ENCODE data around the gene FILIP1L. TPM values are rescaled to one million over a fixed set of nuclear protein-coding genes. Genes with fewer than 3 reads are reported as not detected.

Gene FILIP1L
- total RNA-seq, 4 donors from 2014 or later = 4.4 to 17.7 (median 13.2) TPM

DNA sequence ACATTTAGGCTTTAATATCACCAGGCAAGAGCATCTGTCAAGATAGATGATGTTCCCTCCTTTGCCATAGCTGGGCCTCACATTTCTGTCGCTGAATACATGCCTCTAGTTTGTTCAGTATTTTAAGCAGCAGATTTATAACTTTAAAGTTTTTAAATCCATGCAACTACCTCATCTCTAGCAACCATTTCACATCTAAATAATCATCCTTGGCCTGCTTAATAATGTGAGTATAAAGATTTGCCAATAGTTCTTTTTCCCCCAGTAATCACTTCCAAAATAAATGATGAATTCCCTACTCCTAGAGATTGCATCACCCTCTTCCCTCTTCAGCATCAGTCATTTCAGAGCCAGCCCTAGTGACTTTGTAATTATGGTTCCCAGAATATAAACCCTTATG lies 36.2 kb upstream of the FILIP1L start:
- H3K27me3 ChIP-seq = no peaks in the 10 kb centered on the region
- DNase-seq = no peak
- 81 to 90% methylated on average over 1 of the region's 1 CpG for WGBS, 2 donors
- no peaks in the 10 kb centered on the region for H3K9me3 ChIP-seq
- peak overlapping the region in 1 of 3 donors; percentile 38 for H3K27ac ChIP-seq
- no peaks in the 10 kb centered on the region for H3K36me3 ChIP-seq
- TF ChIP-seq, protein P1, sequence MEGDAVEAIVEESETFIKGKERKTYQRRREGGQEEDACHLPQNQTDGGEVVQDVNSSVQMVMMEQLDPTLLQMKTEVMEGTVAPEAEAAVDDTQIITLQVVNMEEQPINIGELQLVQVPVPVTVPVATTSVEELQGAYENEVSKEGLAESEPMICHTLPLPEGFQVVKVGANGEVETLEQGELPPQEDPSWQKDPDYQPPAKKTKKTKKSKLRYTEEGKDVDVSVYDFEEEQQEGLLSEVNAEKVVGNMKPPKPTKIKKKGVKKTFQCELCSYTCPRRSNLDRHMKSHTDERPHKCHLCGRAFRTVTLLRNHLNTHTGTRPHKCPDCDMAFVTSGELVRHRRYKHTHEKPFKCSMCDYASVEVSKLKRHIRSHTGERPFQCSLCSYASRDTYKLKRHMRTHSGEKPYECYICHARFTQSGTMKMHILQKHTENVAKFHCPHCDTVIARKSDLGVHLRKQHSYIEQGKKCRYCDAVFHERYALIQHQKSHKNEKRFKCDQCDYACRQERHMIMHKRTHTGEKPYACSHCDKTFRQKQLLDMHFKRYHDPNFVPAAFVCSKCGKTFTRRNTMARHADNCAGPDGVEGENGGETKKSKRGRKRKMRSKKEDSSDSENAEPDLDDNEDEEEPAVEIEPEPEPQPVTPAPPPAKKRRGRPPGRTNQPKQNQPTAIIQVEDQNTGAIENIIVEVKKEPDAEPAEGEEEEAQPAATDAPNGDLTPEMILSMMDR (IDR thresholded peaks at IDR 0.05) = no peak
- TF ChIP-seq POLR2A (IDR thresholded peaks at IDR 0.05) = no peak
- H3K4me3 ChIP-seq (replicated peaks in 1 of 3) = no peak overlapping the region
- intact Hi-C loops (cut with DNase I) = no loop called here
- H3K4me1 ChIP-seq = peaks cover 0 to 8% of the 10 kb centered on the region in 2 donors

DNA sequence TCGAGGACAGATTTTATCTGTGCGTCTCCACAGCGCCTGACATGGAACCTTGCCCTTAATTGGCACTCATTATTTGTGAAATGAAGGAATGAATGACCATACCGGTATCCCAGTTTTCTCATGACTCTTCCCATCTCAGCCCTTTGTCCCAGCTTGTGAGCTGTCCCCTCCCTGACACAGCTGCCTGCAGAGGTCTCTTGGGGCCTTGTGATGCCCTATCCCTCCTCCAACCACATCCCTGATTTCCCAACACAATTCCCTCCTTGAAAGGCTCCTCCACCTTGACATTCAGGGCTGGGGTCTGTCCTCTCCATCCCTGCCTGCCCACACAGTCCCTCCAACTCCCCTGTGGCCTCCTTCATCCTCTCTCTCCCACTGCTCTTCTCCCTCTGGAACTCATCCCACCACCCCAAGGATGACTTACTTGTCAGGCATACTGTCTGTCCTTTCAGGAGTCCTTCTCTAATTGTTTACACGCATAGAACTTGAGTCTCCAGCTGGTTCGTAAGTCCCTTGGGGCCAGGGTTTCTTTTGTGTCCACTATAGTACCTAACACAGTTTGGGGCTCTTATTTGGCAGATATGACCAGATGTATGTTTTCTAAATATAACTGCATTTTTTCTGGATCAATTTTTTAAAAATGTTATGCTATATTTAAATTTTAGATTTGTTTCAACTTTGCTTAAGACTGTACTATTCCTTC lies 35.6 kb upstream of the FILIP1L start:
- H3K9me3 ChIP-seq = no peaks in the 10 kb centered on the region
- 91 to 92% methylated on average over 6 of the region's 6 CpGs for WGBS, 2 donors
- H3K4me3 ChIP-seq (replicated peaks in 1 of 3) = no peak overlapping the region
- H3K36me3 ChIP-seq = no peaks in the 10 kb centered on the region
- no peaks in the 10 kb centered on the region for H3K27me3 ChIP-seq
- no peak overlapping the region for H3K27ac ChIP-seq
- no peak for DNase-seq
- H3K4me1 ChIP-seq = peaks cover 0 to 8% of the 10 kb centered on the region in 2 donors
- intact Hi-C loops (cut with DNase I) = no loop called here
- TF ChIP-seq POLR2A (IDR thresholded peaks at IDR 0.05) = no peak
- TF ChIP-seq, protein P1 (IDR thresholded peaks at IDR 0.05) = no peak

DNA sequence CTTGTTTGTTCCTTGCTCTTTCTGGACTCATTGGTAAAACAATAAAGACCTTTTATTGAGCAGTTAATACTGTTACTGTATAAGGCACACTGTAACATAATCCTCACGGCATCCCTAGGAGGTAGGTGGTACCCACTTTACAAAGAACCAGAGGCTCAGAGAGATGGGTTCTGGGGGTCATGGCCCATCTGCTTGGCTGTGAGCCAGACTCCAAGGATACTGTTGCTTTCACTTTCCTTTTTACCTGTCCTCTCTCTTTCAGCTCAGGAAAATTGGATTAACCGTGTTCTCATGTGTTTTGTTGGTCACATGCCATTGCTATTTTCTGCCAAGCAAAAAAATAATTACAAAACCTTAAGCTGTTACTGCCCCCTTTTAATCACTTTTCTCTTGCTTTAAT lies 34.8 kb upstream of the FILIP1L start:
- 78 to 86% methylated on average over 2 of the region's 2 CpGs for WGBS, 2 donors
- TF ChIP-seq, protein P1 (IDR thresholded peaks at IDR 0.05) = no peak
- no peak for TF ChIP-seq POLR2A (IDR thresholded peaks at IDR 0.05)
- Histone ChIP-seq H3K4me3 (replicated peaks in 1 of 3) (no peak overlapping the region), H3K36me3 (no peaks in the 10 kb centered on the region), H3K27ac (no peak overlapping the region), H3K4me1 (peaks cover 0 to 8% of the 10 kb centered on the region in 2 donors), H3K27me3 (no peaks in the 10 kb centered on the region), H3K9me3 (no peaks in the 10 kb centered on the region)
- peak in 1 of 2 donors; percentile 10 for DNase-seq
- intact Hi-C loops (cut with DNase I) = no loop called here

DNA sequence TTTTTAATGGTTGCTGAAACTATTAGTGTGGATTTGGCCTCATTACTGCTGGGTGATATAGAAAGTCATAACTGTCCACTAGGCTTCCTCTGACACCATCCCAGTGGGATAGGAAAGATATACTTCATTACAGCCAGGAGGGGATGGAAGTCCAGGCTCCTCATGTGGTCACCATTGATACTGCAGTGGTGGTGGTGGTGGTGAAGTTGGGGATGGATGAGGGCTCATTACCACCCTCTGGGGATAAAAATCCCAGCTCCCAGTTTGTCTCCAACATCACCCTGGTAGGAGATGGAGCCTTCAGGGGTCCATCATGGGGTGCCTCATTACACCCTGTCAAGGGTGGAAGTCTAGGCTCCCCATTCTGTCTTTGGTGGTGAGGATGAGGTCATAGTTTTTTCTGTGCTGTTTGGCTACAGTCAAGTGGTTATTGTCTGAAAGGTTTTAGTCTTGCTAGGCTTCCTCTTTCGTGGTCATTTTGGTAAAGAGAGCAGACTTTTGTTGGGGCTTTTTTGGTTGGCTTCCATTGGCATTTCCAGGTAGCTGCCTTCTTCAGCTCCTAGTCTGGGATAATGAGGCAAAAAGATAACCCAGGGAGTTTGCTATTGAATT lies 30.1 kb upstream of the FILIP1L start:
- Histone ChIP-seq H3K27ac (no peak overlapping the region), H3K27me3 (no peaks in the 10 kb centered on the region), H3K9me3 (no peaks in the 10 kb centered on the region), H3K4me3 (replicated peaks in 1 of 3) (no peak overlapping the region), H3K36me3 (no peaks in the 10 kb centered on the region), H3K4me1 (peaks cover 0 to 1% of the 10 kb centered on the region in 2 donors)
- TF ChIP-seq POLR2A (IDR thresholded peaks at IDR 0.05) = no peak
- TF ChIP-seq, protein P1 (IDR thresholded peaks at IDR 0.05) = no peak
- 86 to 95% methylated on average over 1 of the region's 1 CpG for WGBS, 2 donors
- no peak for DNase-seq
- intact Hi-C loops (cut with DNase I) = no loop called here

DNA sequence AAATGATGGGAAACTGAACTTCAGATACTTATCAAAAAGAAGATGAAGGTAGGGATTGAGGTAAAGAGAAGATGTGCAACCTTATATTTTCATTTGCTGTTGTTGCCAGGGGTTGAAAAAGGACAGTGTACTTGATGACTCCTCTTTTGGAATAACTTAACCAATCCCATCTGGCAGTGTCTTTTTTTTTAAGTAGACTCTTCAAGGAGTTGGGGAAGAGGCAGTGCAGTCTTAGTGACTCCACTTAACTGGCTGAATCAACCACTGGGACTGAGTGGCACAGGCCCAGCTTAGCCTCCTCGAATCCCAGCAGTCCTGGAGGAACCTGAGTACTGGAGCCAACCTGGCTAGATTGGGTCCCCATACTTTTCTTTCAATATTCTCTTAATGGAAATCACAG lies 27.3 kb upstream of the FILIP1L start:
- no peaks in the 10 kb centered on the region for H3K27me3 ChIP-seq
- peaks cover 0 to 5% of the 10 kb centered on the region in 2 donors for H3K4me1 ChIP-seq
- H3K27ac ChIP-seq = no peak overlapping the region
- no peak for TF ChIP-seq POLR2A (IDR thresholded peaks at IDR 0.05)
- TF ChIP-seq, protein P1 (IDR thresholded peaks at IDR 0.05) = no peak
- no peaks in the 10 kb centered on the region for H3K36me3 ChIP-seq
- no peaks in the 10 kb centered on the region for H3K9me3 ChIP-seq
- 38 to 48% methylated on average over 1 of the region's 1 CpG for WGBS, 2 donors
- no peak overlapping the region for H3K4me3 ChIP-seq (replicated peaks in 1 of 3)
- intact Hi-C loops (cut with DNase I) = no loop called here
- DNase-seq = no peak

Data from thyroid gland (tissue), 4 donors.